B cell (primary cell): ENCODE data around the gene PTPN23. TPM values are rescaled to one million over a fixed set of nuclear protein-coding genes. Genes with fewer than 3 reads are reported as not detected.
A peak's percentile ranks its signal among the peaks of the same experiment; 100 is the strongest.

Experiments
- ATAC-seq: fragments of 200-7000 bp; cut with Tn5 transposase; one replicate; pipeline ENCODE4 v1.10.0; 2021; ENCODE audit warnings: low read depth, mild to moderate bottlenecking, moderate number of reproducible peaks, moderate library complexity
- CTCF ChIA-PET: fragments of 350-600 bp; sonication (Branson Sonifier 250); formaldehyde crosslinking; loops from one replicate; lab custom pipeline; 2021; ENCODE audit warnings: antibody characterized with exemption, inconsistent platforms; lab: Charles Lee
- POLR2A ChIA-PET: fragments of 350-600 bp; sonication (Branson Sonifier 250); formaldehyde crosslinking; loops from one replicate; lab custom pipeline; 2021; ENCODE audit warnings: antibody characterized with exemption; lab: Charles Lee
- DNase-seq: peaks from one replicate; pipeline ENCODE4 v3.0.0; 2013
- H2AFZ ChIP-seq: 2 replicates; pipeline ENCODE4 v1.6.1; 2012; ENCODE audit warnings: mild to moderate bottlenecking, low read depth, low read length; ENCODE audit not compliant: insufficient read depth, poor library complexity, severe bottlenecking
- H3K27ac ChIP-seq, 2 donors: 1 replicate in 1 of 2; 2 replicates in 1 of 2; pipeline ENCODE4 v1.5.1; 2012 to 2013; ENCODE audit warnings: low read length in 2 of 2, mild to moderate bottlenecking in 2 of 2, moderate library complexity in 1 of 2
- H3K27me3 ChIP-seq, 4 experiments: fragments of 200-600 bp in 1 of 4; sonication (generic) in 1 of 4; replicated peaks in 1 of 4; 1 replicate in 2 of 4; 2 replicates in 2 of 4; pipeline versions ENCODE4 v1.6.1 to v1.7.0; 2013 to 2016; ENCODE audit warnings: low read length in 3 of 4, mild to moderate bottlenecking in 2 of 4, mixed read lengths in 1 of 4, moderate library complexity in 1 of 4; ENCODE audit not compliant: insufficient read depth in 4 of 4, control insufficient read depth in 3 of 4; ENCODE audit errors: control extremely low read depth in 1 of 4
- H3K36me3 ChIP-seq, 2 experiments: replicated peaks in 1 of 2; 1 replicate in 1 of 2; 2 replicates in 1 of 2; pipeline versions ENCODE4 v1.6.1 to v1.7.1; 2013; ENCODE audit warnings: low read length in 1 of 2; ENCODE audit not compliant: insufficient read depth in 2 of 2, control insufficient read depth in 1 of 2; ENCODE audit errors: control extremely low read depth in 1 of 2, extremely low read depth in 1 of 2
- H3K4me1 ChIP-seq, 2 donors: fragments of 200-600 bp in 1 of 2; sonication (generic) in 1 of 2; 1 replicate in 1 of 2; 2 replicates in 1 of 2; pipeline versions ENCODE4 v1.5.1 to v1.6.1; 2013 to 2017; ENCODE audit warnings: low read length in 2 of 2; ENCODE audit not compliant: control insufficient read depth in 2 of 2, insufficient read depth in 2 of 2
- H3K4me2 ChIP-seq: replicated peaks from 2 replicates; pipeline ENCODE3; 2012; ENCODE audit warnings: mild to moderate bottlenecking, low read depth, low read length; ENCODE audit not compliant: poor library complexity, severe bottlenecking
- H3K4me3 ChIP-seq, 5 experiments: fragments of 200-600 bp in 1 of 5; sonication (generic) in 1 of 5; 1 replicate in 3 of 5; 2 replicates in 2 of 5; pipeline versions ENCODE4 v1.5.1 to v1.7.0; 2011 to 2016; ENCODE audit warnings: low read length in 4 of 5, mild to moderate bottlenecking in 4 of 5, low read depth in 2 of 5, control low read depth in 1 of 5, moderate library complexity in 1 of 5; ENCODE audit not compliant: insufficient read depth in 1 of 5; ENCODE audit errors: control extremely low read depth in 1 of 5, extremely low read depth in 1 of 5
- H3K79me2 ChIP-seq: fragments of 200-600 bp; sonication (generic); one replicate; pipeline ENCODE4 v1.6.0; 2016; ENCODE audit warnings: low read length; ENCODE audit not compliant: control insufficient read depth, insufficient read depth
- H3K9ac ChIP-seq: fragments of 200-600 bp; sonication (generic); 2 replicates; pipeline ENCODE4 v1.6.1; 2017; ENCODE audit warnings: mild to moderate bottlenecking, low read length, moderate library complexity
- H3K9me3 ChIP-seq, 3 donors: one replicate each; pipeline versions ENCODE4 v1.6.1 to v1.7.1; 2013; ENCODE audit warnings: low read length in 2 of 3; ENCODE audit not compliant: control insufficient read depth in 2 of 3, insufficient read depth in 1 of 3; ENCODE audit errors: control extremely low read depth in 1 of 3
- H4K20me1 ChIP-seq: 2 replicates; pipeline ENCODE4 v1.6.0; 2012; ENCODE audit warnings: mild to moderate bottlenecking, low read length; ENCODE audit not compliant: insufficient read depth, control insufficient read depth, poor library complexity, severe bottlenecking
- H3K27ac Mint-ChIP-seq: one replicate; pipeline ENCODE4 v1.8.0; 2021; ENCODE audit warnings: mixed read lengths
- H3K27me3 Mint-ChIP-seq: one replicate; pipeline ENCODE4 v1.8.0; 2021; ENCODE audit warnings: mixed read lengths
- H3K4me1 Mint-ChIP-seq: one replicate; pipeline ENCODE4 v1.8.0; 2021; ENCODE audit warnings: mixed read lengths
- H3K4me3 Mint-ChIP-seq: one replicate; pipeline ENCODE4 v1.8.0; 2021; ENCODE audit warnings: mixed read lengths
- H3K9me3 Mint-ChIP-seq: one replicate; pipeline ENCODE4 v1.8.0; 2022; ENCODE audit warnings: mixed read lengths; ENCODE audit not compliant: insufficient read depth
- EZH2 ChIP-seq: IDR thresholded peaks from 2 replicates; pipeline ENCODE4 v1.6.1; 2012; ENCODE audit warnings: borderline replicate concordance, low read depth, mild to moderate bottlenecking, moderate library complexity, low read length; ENCODE audit not compliant: insufficient read depth, poor library complexity, severe bottlenecking
- WGBS: methylation state at CpG from one replicate; pipeline ENCODE4 v1.1.5; 2013; ENCODE audit warnings: missing lambda C conversion rate; ENCODE audit not compliant: insufficient coverage; 5-methylcytosine and 5-hydroxymethylcytosine counted together
- intact Hi-C: fragments of 100-400 bp; cut with micrococcal nuclease; formaldehyde crosslinking; loops from one replicate; pipeline ENCODE4 v1.10.0; 2022
- polyA plus RNA-seq: library from polyadenylated mRNA; depleted of rRNA; stranded (reverse); fragments of >200 nt; gene quantifications from 2 replicates; pipeline ENCODE4 v1.2.3, GENCODE V29; 2012
- total RNA-seq, 2 donors: library from RNA; stranded (reverse); fragments of 120-200 nt in 1 of 2; gene quantifications; 1 replicate in 1 of 2; 2 replicates in 1 of 2; pipeline versions ENCODE4 v1.2.3 to v1.2.4, GENCODE V29; 2013 to 2022
- TF ChIP-seq, protein P1 (sequence below): fragments of 200-600 bp; IDR thresholded peaks from one replicate; pipeline ENCODE4 v1.8.0; 2022; ENCODE audit warnings: antibody characterized with exemption, mild to moderate bottlenecking

PTPN23 gene
- total and polyA plus RNA-seq, 2 donors (not counting 1 experiment from before 2014, with no cell fraction given), result 21.3 to 68.8 TPM

DNA sequence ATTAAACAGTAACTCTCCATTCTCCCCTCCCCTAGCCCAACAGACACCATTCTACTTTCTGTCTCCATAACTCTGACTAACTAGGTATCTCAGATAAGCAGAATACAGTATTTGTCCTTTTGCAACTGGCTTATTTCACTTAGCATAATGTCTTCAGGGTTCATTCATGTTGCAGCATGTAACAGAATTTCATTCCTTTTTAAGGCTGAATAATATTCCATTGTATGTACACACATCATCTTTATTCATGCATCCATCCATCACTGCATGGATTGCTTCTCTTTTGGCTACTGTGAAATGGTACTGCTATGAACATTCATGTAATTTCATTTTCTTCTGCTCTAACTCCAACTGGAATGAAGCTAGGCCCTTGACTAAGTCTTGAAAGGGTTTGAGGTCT is 2.0 kb upstream of the PTPN23 start:
- no peaks in the 10 kb centered on the region for H3K36me3 ChIP-seq
- H2AFZ ChIP-seq, result no peak overlapping the region
- H3K4me3 ChIP-seq, result no peak overlapping the region
- Mint-ChIP-seq H3K4me1 (peaks cover 45% of the 10 kb centered on the region), H3K9me3 (no peaks in the 10 kb centered on the region), H3K4me3 (no peak overlapping the region), H3K27ac (no peak overlapping the region), H3K27me3 (no peaks in the 10 kb centered on the region)
- no peaks in the 10 kb centered on the region for H3K9me3 ChIP-seq
- POLR2A ChIA-PET, result no interaction called here
- ATAC-seq, result no peak
- peaks cover 46% of the 10 kb centered on the region for H3K79me2 ChIP-seq
- peaks cover 24% of the 10 kb centered on the region for H4K20me1 ChIP-seq
- peaks cover 21 to 31% of the 10 kb centered on the region in 2 donors for H3K4me1 ChIP-seq
- no peak overlapping the region for H3K27ac ChIP-seq
- CTCF ChIA-PET, result no interaction called here
- no peak for TF ChIP-seq EZH2
- TF ChIP-seq, protein P1, sequence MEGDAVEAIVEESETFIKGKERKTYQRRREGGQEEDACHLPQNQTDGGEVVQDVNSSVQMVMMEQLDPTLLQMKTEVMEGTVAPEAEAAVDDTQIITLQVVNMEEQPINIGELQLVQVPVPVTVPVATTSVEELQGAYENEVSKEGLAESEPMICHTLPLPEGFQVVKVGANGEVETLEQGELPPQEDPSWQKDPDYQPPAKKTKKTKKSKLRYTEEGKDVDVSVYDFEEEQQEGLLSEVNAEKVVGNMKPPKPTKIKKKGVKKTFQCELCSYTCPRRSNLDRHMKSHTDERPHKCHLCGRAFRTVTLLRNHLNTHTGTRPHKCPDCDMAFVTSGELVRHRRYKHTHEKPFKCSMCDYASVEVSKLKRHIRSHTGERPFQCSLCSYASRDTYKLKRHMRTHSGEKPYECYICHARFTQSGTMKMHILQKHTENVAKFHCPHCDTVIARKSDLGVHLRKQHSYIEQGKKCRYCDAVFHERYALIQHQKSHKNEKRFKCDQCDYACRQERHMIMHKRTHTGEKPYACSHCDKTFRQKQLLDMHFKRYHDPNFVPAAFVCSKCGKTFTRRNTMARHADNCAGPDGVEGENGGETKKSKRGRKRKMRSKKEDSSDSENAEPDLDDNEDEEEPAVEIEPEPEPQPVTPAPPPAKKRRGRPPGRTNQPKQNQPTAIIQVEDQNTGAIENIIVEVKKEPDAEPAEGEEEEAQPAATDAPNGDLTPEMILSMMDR, result no peak
- no peak overlapping the region for H3K4me2 ChIP-seq
- no peak overlapping the region for H3K9ac ChIP-seq
- no peak for DNase-seq
- H3K27me3 ChIP-seq, result no peaks in the 10 kb centered on the region
- intact Hi-C loops, result no loop called here

DNA sequence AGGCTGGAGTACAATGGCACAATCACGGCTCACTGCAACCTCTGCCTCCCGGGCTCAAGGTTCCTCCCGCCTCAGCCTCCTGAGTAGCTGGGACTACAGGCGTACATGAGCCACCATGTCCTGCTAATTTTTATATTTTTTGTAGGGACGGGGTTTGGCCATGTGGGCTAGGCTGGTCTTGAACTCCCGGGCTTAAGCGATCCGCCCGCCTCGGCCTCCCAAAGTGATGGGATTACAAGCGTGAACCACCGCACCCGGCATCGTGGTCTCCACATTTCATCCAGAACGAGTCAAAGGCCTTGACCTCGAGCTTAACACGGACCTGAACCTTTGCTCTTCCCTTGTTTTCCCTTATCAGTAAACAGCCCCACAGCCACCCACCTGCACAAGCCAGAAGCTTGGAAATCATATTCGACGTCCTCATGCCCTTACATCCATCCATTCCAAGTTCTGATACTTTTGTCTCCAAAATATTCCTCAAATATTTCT is 1.4 kb upstream of the PTPN23 start:
- Histone ChIP-seq H2AFZ (peak overlapping the region; percentile 85), H3K9me3 (no peaks in the 10 kb centered on the region), H3K36me3 (no peaks in the 10 kb centered on the region), H3K4me3 (peak overlapping the region in 3 of 5 experiments; percentile 74 to 96 (median 95)), H3K9ac (peak overlapping the region; percentile 81), H3K27me3 (no peaks in the 10 kb centered on the region), H3K79me2 (peaks cover 52% of the 10 kb centered on the region), H3K27ac (peak overlapping the region in 1 of 2 donors; percentile 95), H4K20me1 (peaks cover 27% of the 10 kb centered on the region), H3K4me1 (peaks cover 21 to 31% of the 10 kb centered on the region in 2 donors), H3K4me2 (peak overlapping the region; percentile 82)
- intact Hi-C loops, result no loop called here
- WGBS, result 94% methylated on average over 19 of the region's 19 CpGs
- Mint-ChIP-seq H3K9me3 (no peaks in the 10 kb centered on the region), H3K4me3 (peak overlapping the region; percentile 100), H3K4me1 (peaks cover 46% of the 10 kb centered on the region), H3K27me3 (no peaks in the 10 kb centered on the region), H3K27ac (peak overlapping the region; percentile 99)
- DNase-seq (no peak), ATAC-seq (no peak)
- POLR2A ChIA-PET, result interaction anchor here (1.5 kb wide), 1 partner anchor 9 kb away, joined by 5 read pairs; no protein-coding TSS in a partner anchor
- CTCF ChIA-PET, result interaction anchor here (1.9 kb wide), 1 partner anchor 216 kb away, joined by 4 read pairs; the partner anchor contains the start of gene SETD2
- no peak for TF ChIP-seq EZH2
- TF ChIP-seq, protein P1, result no peak
